ENCODE data around the gene PRLHR.

PRLHR gene

GRCh38 chr10:118563373-118563890, 32.0 kb downstream of the PRLHR start:
- no peaks in the 10 kb centered on the region for H3K4me1 Mint-ChIP-seq (ENCODE audit: low read depth)
- H3K27ac Mint-ChIP-seq: no peak overlapping the region
- H3K9me3 Mint-ChIP-seq: no peaks in the 10 kb centered on the region
- no peak for DNase-seq (ENCODE audit: low spot score)
- H3K36me3 Mint-ChIP-seq (ENCODE audit: low read depth): no peaks in the 10 kb centered on the region
- H3K4me3 Mint-ChIP-seq: no peak overlapping the region
- H3K27me3 Mint-ChIP-seq (ENCODE audit: low read depth): peaks cover 22% of the 10 kb centered on the region

DNA sequence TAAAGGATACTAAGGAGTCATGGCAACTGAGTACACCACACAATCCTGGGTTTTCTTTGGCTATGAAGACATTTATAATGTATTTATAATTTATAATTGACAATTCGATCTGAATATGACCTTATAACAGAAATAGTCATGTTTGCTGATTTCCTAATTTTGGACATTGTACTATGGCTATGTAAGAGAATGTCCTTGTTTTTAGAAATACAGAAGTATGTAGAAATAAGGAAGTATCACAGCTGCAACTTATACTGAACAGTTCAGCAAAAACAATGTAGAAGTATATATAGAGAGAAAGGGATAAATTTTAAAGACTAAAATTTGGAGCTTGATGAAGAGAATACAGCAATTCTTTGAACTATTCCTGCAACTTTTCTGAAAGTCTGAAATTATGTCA, 32.6 kb downstream of the PRLHR start:
- no peak overlapping the region for H3K4me3 Mint-ChIP-seq

GRCh38 chr10:118557946-118558345, 37.5 kb downstream of the PRLHR start:
- Mint-ChIP-seq H3K4me1 (ENCODE audit: low read depth) (no peaks in the 10 kb centered on the region), H3K4me3 (no peak overlapping the region), H3K27me3 (ENCODE audit: low read depth) (peaks cover 39% of the 10 kb centered on the region), H3K9me3 (no peaks in the 10 kb centered on the region), H3K27ac (no peak overlapping the region), H3K36me3 (ENCODE audit: low read depth) (no peaks in the 10 kb centered on the region)
- DNase-seq (ENCODE audit: low spot score): no peak

More for the DNA sequence above, 32.6 kb downstream of the PRLHR start:
- H3K4me1 Mint-ChIP-seq (ENCODE audit: low read depth): no peaks in the 10 kb centered on the region
- DNase-seq (ENCODE audit: low spot score): no peak
- H3K27ac Mint-ChIP-seq: no peak overlapping the region
- no peaks in the 10 kb centered on the region for H3K9me3 Mint-ChIP-seq
- H3K36me3 Mint-ChIP-seq (ENCODE audit: low read depth): no peaks in the 10 kb centered on the region
- H3K27me3 Mint-ChIP-seq (ENCODE audit: low read depth): peaks cover 20% of the 10 kb centered on the region

GRCh38 chr10:118551535-118552100, 43.8 kb downstream of the PRLHR start:
- H3K4me1 Mint-ChIP-seq (ENCODE audit: low read depth): no peaks in the 10 kb centered on the region
- no peak overlapping the region for H3K27ac Mint-ChIP-seq
- H3K36me3 Mint-ChIP-seq (ENCODE audit: low read depth): no peaks in the 10 kb centered on the region
- H3K27me3 Mint-ChIP-seq (ENCODE audit: low read depth): peaks cover 30% of the 10 kb centered on the region
- no peaks in the 10 kb centered on the region for H3K9me3 Mint-ChIP-seq
- DNase-seq (ENCODE audit: low spot score): no peak
- H3K4me3 Mint-ChIP-seq: no peak overlapping the region

GRCh38 chr10:118547282-118547681, 48.2 kb downstream of the PRLHR start:
- no peaks in the 10 kb centered on the region for H3K9me3 Mint-ChIP-seq
- no peak for DNase-seq (ENCODE audit: low spot score)
- no peak overlapping the region for H3K27ac Mint-ChIP-seq
- H3K36me3 Mint-ChIP-seq (ENCODE audit: low read depth): no peaks in the 10 kb centered on the region
- H3K4me3 Mint-ChIP-seq: no peak overlapping the region
- H3K27me3 Mint-ChIP-seq (ENCODE audit: low read depth): peaks cover 27% of the 10 kb centered on the region
- H3K4me1 Mint-ChIP-seq (ENCODE audit: low read depth): no peaks in the 10 kb centered on the region

DNA sequence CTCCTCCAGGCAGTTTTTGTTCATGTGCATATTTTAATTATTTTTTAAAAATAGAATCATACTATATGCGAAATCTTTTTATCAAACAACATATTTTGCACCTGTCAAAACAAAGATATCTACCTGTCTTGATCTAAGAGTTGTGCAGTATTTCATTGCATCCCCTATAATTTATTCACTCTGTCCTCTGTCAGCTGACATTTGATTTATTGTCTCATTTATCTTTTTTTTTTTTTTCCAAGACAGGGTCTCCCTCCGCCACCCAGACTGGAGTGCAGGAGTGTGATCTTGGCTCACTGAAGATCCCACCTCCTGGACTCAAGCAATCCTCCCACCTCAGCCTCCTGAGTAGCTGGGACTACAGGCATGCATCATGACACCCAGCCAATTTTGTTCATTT, 49.0 kb downstream of the PRLHR start:
- Mint-ChIP-seq H3K27me3 (ENCODE audit: low read depth) (peaks cover 29% of the 10 kb centered on the region), H3K36me3 (ENCODE audit: low read depth) (no peaks in the 10 kb centered on the region), H3K4me3 (no peak overlapping the region), H3K27ac (no peak overlapping the region), H3K9me3 (no peaks in the 10 kb centered on the region), H3K4me1 (ENCODE audit: low read depth) (no peaks in the 10 kb centered on the region)
- DNase-seq (ENCODE audit: low spot score): no peak

DNA sequence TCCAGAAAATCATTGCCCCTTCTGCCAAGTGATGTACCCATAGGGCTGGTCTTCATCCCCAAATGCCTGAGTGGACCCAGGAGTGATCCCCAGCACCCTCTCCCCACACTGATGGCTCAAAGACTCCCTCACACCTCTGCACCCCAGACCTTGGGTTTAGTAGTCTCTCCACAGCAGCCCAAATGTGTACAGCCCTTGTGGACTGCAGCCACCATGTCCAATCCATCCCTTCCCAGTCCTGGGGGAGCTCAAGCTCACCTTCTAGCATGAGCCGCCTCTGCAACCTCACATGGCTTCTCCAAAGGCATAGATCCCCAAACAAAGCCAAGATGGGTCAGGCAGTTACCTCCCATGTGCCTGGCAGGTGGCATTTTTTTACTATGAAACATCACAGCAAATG, 50.1 kb downstream of the PRLHR start:
- no peaks in the 10 kb centered on the region for H3K36me3 Mint-ChIP-seq (ENCODE audit: low read depth)
- no peaks in the 10 kb centered on the region for H3K9me3 Mint-ChIP-seq
- DNase-seq (ENCODE audit: low spot score): no peak
- no peak overlapping the region for H3K4me3 Mint-ChIP-seq
- H3K4me1 Mint-ChIP-seq (ENCODE audit: low read depth): no peaks in the 10 kb centered on the region
- H3K27ac Mint-ChIP-seq: no peak overlapping the region
- peaks cover 29% of the 10 kb centered on the region for H3K27me3 Mint-ChIP-seq (ENCODE audit: low read depth)

- H3K27me3 Mint-ChIP-seq (ENCODE audit: low read depth): peaks cover 29% of the 10 kb centered on the region
- H3K36me3 Mint-ChIP-seq (ENCODE audit: low read depth): no peaks in the 10 kb centered on the region
- H3K4me1 Mint-ChIP-seq (ENCODE audit: low read depth): no peaks in the 10 kb centered on the region
- H3K27ac Mint-ChIP-seq: no peak overlapping the region
- no peak overlapping the region for H3K4me3 Mint-ChIP-seq
- H3K9me3 Mint-ChIP-seq: no peaks in the 10 kb centered on the region
- no peak for DNase-seq (ENCODE audit: low spot score)
Measured at GRCh38 chr10:118544401-118544948, 51.0 kb downstream of the PRLHR start.

DNA sequence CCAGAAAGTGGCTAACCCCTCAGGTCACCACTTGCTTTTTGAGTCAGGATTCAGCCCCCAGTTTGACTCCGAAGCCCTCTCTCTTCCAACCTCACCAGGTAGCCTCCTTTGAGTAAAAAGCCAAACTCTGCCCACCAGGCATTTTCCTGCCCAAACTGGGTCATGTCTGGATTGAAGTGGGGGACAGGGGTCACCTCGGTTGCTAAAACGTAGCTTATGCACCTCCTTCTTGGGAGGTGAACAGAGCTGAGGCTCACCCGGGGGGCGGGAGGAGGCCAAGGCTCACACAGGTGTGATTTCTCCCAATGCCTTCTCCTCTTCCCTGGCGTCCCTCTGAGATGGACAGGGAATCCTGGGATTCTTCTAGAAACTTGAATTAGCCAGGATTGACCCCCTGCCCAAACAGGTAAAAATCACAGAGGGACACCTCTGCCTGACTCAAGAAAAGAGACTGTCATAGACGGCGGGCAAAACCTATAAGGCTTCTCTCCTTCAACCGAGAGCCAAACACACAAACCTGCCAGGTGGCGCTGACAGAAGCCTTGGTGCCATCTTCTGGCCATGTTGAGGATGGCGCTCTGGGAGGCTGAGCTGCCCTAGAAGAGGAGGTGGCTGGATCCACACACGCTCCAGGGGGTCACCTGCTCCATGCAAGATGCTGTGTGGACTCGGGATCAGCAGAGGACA, 51.6 kb downstream of the PRLHR start:
- DNase-seq (ENCODE audit: low spot score): no peak
- H3K27ac Mint-ChIP-seq: no peak overlapping the region
- no peak overlapping the region for H3K4me3 Mint-ChIP-seq
- H3K9me3 Mint-ChIP-seq: no peaks in the 10 kb centered on the region
- no peaks in the 10 kb centered on the region for H3K36me3 Mint-ChIP-seq (ENCODE audit: low read depth)
- H3K4me1 Mint-ChIP-seq (ENCODE audit: low read depth): no peaks in the 10 kb centered on the region
- H3K27me3 Mint-ChIP-seq (ENCODE audit: low read depth): peaks cover 30% of the 10 kb centered on the region

DNA sequence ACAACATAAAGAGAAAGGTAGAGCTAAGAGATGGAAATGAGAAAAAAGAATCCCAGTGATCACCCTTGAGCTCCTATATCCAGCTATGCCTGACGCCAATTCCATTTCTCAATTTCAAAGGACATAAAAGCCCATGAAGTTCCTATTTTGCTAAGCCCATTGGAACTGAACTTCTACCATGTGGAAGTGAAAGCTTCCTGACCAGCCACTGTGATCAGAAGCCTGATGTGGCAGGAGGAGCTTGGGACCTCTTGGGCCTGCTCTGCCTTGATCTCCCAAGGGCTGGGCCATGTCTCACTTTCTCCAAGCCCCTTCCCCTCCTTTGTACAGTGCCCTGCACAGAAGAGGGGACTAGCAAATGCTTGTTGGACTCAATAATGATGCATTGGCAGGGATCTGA, 52.7 kb downstream of the PRLHR start:
- no peak overlapping the region for H3K4me3 Mint-ChIP-seq
- H3K27me3 Mint-ChIP-seq (ENCODE audit: low read depth): peaks cover 33% of the 10 kb centered on the region
- H3K4me1 Mint-ChIP-seq (ENCODE audit: low read depth): no peaks in the 10 kb centered on the region
- H3K36me3 Mint-ChIP-seq (ENCODE audit: low read depth): no peaks in the 10 kb centered on the region
- no peak overlapping the region for H3K27ac Mint-ChIP-seq
- DNase-seq (ENCODE audit: low spot score): no peak
- no peaks in the 10 kb centered on the region for H3K9me3 Mint-ChIP-seq

GRCh38 chr10:118542205-118542604, 53.2 kb downstream of the PRLHR start:
- no peak overlapping the region for H3K27ac Mint-ChIP-seq
- H3K4me3 Mint-ChIP-seq: no peak overlapping the region
- DNase-seq (ENCODE audit: low spot score): no peak
- H3K9me3 Mint-ChIP-seq: no peaks in the 10 kb centered on the region
- H3K27me3 Mint-ChIP-seq (ENCODE audit: low read depth): peaks cover 35% of the 10 kb centered on the region
- H3K36me3 Mint-ChIP-seq (ENCODE audit: low read depth): no peaks in the 10 kb centered on the region
- H3K4me1 Mint-ChIP-seq (ENCODE audit: low read depth): no peaks in the 10 kb centered on the region

- H3K27me3 Mint-ChIP-seq (ENCODE audit: low read depth): peaks cover 35% of the 10 kb centered on the region
- DNase-seq (ENCODE audit: low spot score): no peak
Measured at GRCh38 chr10:118541718-118542117, 53.7 kb downstream of the PRLHR start.

More at GRCh38 chr10:118541718-118542117, 53.7 kb downstream of the PRLHR start:
- Mint-ChIP-seq H3K9me3 (no peaks in the 10 kb centered on the region), H3K4me3 (no peak overlapping the region), H3K27ac (no peak overlapping the region), H3K36me3 (ENCODE audit: low read depth) (no peaks in the 10 kb centered on the region), H3K4me1 (ENCODE audit: low read depth) (no peaks in the 10 kb centered on the region)

Data from T-helper 2 cell treated with Interferon-gamma antibody and Interleukin-4, amounts not matched to agents 5 μg/mL and 100 μg/mL, for 36 hours (primary cell).